H1 (cell line): ENCODE measurements around the gene RPL32. TPM values are rescaled to one million over a fixed set of nuclear protein-coding genes. Genes with fewer than 3 reads are reported as not detected.

Experiments used
- polyA plus RNA-seq, 7 experiments: library from polyadenylated mRNA; depleted of rRNA in 3 of 7; stranded (reverse) in 5 of 7; unstranded in 2 of 7; fragments of >200 nt in 5 of 7; fragments of 200-250 nt in 2 of 7; gene quantifications; 1 replicate in 5 of 7; 2 replicates in 1 of 7; 4 replicates in 1 of 7; pipeline versions ENCODE4 v1.2.1 to v1.2.3, GENCODE V29; 2011 to 2013; ENCODE audit warnings: missing spikeins in 2 of 7, mixed read lengths in 2 of 7
- total RNA-seq: library from RNA; stranded (reverse); fragmentation: NEBNext Ultra II Directional; extraction: Animal tissue kit (Norgen Biotek cat#: 25700); gene quantifications from 2 replicates; pipeline ENCODE4 v1.2.1, GENCODE V29; 2021
- TF ChIP-seq, protein P1 (sequence below): fragments of 300-600 bp; sonication (generic); IDR thresholded peaks from 2 replicates; pipeline ENCODE4 v1.7.1; 2012; ENCODE audit warnings: low read length, moderate library complexity, mild to moderate bottlenecking, inconsistent platforms; ENCODE audit not compliant: insufficient replicate concordance

The RPL32 gene
- total and polyA plus RNA-seq, 2 of the 8 experiments (the other 6 are each of a cell fraction or from before 2014, with no cell fraction given) = 1,443 to 2,043 TPM

DNA sequence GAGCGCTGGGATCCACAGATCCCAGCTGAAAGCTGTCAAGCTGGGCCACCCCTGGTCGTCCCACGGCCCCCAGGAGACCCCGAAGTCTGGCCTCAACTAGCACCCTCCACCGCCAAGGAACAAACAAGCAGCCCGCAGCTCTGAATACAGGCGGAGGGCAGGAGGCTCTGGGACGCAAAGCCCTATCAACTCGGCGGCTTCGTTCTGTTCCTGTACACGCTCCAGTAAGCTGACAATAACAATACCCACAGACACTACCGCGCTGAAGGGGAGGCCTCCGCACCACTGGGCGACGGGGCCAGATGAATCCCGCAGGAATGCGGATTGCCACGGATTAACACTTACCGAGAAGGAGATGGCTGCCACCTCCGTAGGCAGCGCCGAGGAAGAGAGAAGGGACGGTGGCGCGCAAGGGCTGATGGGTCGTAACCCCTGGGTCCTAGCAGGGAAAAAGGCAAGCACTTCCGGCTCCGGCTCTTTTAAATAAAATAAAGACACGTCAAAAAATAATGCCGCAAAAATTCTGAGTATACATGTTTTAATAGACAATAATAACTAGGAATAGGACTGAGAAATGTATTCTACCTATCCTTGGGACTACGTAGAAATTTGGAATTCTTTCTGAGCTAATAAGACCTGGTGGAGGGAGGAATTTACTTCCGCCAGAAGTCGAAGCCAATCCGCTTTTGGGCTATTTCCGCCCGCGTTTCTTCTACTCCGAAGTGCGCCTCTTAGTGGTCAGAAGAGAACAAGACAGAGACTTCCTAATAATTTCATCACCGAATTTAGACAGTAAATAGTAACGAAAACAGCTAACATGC is at the start of gene RPL32 (continued):
- TF ChIP-seq, protein P1, sequence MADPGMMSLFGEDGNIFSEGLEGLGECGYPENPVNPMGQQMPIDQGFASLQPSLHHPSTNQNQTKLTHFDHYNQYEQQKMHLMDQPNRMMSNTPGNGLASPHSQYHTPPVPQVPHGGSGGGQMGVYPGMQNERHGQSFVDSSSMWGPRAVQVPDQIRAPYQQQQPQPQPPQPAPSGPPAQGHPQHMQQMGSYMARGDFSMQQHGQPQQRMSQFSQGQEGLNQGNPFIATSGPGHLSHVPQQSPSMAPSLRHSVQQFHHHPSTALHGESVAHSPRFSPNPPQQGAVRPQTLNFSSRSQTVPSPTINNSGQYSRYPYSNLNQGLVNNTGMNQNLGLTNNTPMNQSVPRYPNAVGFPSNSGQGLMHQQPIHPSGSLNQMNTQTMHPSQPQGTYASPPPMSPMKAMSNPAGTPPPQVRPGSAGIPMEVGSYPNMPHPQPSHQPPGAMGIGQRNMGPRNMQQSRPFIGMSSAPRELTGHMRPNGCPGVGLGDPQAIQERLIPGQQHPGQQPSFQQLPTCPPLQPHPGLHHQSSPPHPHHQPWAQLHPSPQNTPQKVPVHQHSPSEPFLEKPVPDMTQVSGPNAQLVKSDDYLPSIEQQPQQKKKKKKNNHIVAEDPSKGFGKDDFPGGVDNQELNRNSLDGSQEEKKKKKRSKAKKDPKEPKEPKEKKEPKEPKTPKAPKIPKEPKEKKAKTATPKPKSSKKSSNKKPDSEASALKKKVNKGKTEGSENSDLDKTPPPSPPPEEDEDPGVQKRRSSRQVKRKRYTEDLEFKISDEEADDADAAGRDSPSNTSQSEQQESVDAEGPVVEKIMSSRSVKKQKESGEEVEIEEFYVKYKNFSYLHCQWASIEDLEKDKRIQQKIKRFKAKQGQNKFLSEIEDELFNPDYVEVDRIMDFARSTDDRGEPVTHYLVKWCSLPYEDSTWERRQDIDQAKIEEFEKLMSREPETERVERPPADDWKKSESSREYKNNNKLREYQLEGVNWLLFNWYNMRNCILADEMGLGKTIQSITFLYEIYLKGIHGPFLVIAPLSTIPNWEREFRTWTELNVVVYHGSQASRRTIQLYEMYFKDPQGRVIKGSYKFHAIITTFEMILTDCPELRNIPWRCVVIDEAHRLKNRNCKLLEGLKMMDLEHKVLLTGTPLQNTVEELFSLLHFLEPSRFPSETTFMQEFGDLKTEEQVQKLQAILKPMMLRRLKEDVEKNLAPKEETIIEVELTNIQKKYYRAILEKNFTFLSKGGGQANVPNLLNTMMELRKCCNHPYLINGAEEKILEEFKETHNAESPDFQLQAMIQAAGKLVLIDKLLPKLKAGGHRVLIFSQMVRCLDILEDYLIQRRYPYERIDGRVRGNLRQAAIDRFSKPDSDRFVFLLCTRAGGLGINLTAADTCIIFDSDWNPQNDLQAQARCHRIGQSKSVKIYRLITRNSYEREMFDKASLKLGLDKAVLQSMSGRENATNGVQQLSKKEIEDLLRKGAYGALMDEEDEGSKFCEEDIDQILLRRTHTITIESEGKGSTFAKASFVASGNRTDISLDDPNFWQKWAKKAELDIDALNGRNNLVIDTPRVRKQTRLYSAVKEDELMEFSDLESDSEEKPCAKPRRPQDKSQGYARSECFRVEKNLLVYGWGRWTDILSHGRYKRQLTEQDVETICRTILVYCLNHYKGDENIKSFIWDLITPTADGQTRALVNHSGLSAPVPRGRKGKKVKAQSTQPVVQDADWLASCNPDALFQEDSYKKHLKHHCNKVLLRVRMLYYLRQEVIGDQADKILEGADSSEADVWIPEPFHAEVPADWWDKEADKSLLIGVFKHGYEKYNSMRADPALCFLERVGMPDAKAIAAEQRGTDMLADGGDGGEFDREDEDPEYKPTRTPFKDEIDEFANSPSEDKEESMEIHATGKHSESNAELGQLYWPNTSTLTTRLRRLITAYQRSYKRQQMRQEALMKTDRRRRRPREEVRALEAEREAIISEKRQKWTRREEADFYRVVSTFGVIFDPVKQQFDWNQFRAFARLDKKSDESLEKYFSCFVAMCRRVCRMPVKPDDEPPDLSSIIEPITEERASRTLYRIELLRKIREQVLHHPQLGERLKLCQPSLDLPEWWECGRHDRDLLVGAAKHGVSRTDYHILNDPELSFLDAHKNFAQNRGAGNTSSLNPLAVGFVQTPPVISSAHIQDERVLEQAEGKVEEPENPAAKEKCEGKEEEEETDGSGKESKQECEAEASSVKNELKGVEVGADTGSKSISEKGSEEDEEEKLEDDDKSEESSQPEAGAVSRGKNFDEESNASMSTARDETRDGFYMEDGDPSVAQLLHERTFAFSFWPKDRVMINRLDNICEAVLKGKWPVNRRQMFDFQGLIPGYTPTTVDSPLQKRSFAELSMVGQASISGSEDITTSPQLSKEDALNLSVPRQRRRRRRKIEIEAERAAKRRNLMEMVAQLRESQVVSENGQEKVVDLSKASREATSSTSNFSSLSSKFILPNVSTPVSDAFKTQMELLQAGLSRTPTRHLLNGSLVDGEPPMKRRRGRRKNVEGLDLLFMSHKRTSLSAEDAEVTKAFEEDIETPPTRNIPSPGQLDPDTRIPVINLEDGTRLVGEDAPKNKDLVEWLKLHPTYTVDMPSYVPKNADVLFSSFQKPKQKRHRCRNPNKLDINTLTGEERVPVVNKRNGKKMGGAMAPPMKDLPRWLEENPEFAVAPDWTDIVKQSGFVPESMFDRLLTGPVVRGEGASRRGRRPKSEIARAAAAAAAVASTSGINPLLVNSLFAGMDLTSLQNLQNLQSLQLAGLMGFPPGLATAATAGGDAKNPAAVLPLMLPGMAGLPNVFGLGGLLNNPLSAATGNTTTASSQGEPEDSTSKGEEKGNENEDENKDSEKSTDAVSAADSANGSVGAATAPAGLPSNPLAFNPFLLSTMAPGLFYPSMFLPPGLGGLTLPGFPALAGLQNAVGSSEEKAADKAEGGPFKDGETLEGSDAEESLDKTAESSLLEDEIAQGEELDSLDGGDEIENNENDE = no peak
